ENCODE measurements around the gene AMPD2. TPM values are rescaled to one million over a fixed set of nuclear protein-coding genes. Genes with fewer than 3 reads are reported as not detected.

Gene AMPD2
- total and polyA plus RNA-seq, 8 donors: 38.7 to 86.9 (median 49.0) TPM

DNA sequence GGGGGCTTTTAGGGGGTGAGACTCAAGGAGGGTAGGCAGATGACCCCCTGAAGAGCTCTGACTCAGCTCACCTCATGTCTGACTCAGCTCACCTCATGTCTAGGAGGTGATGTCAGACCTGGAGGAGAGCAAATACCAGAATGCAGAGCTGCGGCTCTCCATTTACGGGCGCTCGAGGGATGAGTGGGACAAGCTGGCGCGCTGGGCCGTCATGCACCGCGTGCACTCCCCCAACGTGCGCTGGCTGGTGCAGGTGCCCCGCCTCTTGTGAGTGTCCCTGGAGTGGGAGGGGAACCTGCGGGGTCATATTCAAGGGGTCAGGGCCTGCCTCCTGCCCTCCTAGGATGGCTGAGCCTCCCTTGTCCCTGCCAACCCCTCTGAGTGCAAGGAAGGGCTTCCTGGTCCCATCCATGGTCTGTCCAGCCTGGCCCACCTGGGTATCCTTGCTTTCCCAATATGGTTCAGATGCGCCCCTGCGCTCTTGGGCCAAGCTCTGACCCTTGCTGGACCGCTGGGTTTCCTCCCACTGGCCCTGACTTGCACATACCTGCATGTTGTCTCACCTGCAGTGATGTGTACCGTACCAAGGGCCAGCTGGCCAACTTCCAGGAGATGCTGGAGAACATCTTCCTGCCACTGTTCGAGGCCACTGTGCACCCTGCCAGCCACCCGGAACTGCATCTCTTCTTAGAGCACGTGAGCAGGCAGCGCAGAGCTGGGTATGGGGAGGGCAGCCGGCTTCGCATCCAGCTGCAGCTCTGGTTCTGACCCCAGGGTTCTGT is 9.1 kb downstream of the AMPD2 start:
- DNase-seq (peak in 1 of 4 donors; percentile 73), ATAC-seq (no peak)
- TF ChIP-seq, protein P1, sequence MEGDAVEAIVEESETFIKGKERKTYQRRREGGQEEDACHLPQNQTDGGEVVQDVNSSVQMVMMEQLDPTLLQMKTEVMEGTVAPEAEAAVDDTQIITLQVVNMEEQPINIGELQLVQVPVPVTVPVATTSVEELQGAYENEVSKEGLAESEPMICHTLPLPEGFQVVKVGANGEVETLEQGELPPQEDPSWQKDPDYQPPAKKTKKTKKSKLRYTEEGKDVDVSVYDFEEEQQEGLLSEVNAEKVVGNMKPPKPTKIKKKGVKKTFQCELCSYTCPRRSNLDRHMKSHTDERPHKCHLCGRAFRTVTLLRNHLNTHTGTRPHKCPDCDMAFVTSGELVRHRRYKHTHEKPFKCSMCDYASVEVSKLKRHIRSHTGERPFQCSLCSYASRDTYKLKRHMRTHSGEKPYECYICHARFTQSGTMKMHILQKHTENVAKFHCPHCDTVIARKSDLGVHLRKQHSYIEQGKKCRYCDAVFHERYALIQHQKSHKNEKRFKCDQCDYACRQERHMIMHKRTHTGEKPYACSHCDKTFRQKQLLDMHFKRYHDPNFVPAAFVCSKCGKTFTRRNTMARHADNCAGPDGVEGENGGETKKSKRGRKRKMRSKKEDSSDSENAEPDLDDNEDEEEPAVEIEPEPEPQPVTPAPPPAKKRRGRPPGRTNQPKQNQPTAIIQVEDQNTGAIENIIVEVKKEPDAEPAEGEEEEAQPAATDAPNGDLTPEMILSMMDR (IDR thresholded peaks at IDR 0.05): no peak
- Histone ChIP-seq H3K27ac (no peak overlapping the region), H3K36me3 (peaks cover 0 to 76% of the 10 kb centered on the region in 2 donors), H3K4me3 (no peak overlapping the region), H3K27me3 (no peaks in the 10 kb centered on the region), H3K4me1 (peaks cover 2 to 10% of the 10 kb centered on the region in 2 donors), H3K9me3 (no peaks in the 10 kb centered on the region)
- intact Hi-C loops (cut with DNase I): no loop called here

DNA sequence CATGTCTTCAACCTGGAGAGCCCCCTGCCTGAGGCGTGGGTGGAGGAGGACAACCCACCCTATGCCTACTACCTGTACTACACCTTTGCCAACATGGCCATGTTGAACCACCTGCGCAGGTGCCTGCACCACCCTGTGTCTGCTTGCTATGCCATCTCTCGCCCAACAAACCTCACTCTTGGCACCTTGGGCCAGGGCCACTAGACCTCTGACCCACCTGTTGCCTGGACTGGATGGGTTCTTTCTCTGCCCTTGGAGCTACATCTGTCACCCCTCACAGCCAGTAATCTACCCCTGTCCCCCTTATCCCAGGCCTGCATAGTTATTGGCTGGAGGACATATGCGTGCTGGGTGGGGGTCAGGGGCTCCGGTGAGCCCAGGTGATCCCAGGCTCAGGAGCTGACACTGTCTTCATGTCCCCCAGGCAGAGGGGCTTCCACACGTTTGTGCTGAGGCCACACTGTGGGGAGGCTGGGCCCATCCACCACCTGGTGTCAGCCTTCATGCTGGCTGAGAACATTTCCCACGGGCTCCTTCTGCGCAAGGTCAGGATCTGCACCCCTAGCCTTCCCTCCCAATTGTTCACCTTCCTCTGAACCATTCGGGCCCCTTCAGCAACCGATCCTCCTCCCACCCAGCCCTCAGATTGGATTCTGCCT is 9.9 kb downstream of the AMPD2 start:
- H3K27ac ChIP-seq: no peak overlapping the region
- H3K4me1 ChIP-seq: peaks cover 0 to 5% of the 10 kb centered on the region in 2 donors
- H3K36me3 ChIP-seq: peaks cover 0 to 76% of the 10 kb centered on the region in 2 donors
- TF ChIP-seq, protein P1 (IDR thresholded peaks at IDR 0.05): no peak
- DNase-seq (no peak), ATAC-seq (no peak)
- no peaks in the 10 kb centered on the region for H3K9me3 ChIP-seq
- intact Hi-C loops (cut with DNase I): no loop called here
- H3K4me3 ChIP-seq: no peak overlapping the region
- no peaks in the 10 kb centered on the region for H3K27me3 ChIP-seq

DNA sequence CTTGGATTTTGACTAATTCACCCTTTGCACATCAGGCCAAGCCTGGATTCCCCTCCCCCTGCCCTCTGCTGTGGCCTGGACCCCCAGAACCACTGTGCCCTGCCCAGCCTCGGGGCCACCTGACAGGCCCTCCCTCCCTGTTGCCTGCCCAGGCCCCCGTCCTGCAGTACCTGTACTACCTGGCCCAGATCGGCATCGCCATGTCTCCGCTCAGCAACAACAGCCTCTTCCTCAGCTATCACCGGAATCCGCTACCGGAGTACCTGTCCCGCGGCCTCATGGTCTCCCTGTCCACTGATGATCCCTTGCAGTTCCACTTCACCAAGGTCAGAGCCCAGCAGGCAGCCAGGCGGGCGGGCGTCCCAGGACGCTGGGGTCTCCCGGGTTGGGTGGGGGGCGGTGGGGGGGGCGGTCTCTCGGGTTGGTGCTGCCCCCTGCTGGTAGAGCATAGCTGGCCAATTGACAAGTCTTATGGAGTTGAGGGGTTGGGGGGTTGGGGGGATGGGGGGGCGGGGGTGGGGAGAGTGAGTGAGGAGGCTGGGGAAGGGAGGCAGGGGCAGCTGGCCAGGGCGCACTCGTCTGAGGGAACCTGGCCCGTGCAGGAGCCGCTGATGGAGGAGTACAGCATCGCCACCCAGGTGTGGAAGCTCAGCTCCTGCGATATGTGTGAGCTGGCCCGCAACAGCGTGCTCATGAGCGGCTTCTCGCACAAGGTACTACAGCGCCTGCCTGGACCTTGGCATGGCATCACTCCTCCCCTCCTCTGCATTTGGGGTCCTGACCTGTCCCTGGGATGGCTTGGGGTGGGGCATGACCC is 10.7 kb downstream of the AMPD2 start:
- intact Hi-C loops (cut with DNase I): no loop called here
- H3K9me3 ChIP-seq: no peaks in the 10 kb centered on the region
- TF ChIP-seq, protein P1 (IDR thresholded peaks at IDR 0.05): peak; percentile 22 to 29
- no peak overlapping the region for H3K4me3 ChIP-seq
- ATAC-seq (no peak), DNase-seq (peak in 1 of 4 donors; percentile 64)
- no peaks in the 10 kb centered on the region for H3K27me3 ChIP-seq
- H3K36me3 ChIP-seq: peaks cover 0 to 74% of the 10 kb centered on the region in 2 donors
- H3K27ac ChIP-seq: no peak overlapping the region
- peaks cover 0 to 3% of the 10 kb centered on the region in 2 donors for H3K4me1 ChIP-seq

DNA sequence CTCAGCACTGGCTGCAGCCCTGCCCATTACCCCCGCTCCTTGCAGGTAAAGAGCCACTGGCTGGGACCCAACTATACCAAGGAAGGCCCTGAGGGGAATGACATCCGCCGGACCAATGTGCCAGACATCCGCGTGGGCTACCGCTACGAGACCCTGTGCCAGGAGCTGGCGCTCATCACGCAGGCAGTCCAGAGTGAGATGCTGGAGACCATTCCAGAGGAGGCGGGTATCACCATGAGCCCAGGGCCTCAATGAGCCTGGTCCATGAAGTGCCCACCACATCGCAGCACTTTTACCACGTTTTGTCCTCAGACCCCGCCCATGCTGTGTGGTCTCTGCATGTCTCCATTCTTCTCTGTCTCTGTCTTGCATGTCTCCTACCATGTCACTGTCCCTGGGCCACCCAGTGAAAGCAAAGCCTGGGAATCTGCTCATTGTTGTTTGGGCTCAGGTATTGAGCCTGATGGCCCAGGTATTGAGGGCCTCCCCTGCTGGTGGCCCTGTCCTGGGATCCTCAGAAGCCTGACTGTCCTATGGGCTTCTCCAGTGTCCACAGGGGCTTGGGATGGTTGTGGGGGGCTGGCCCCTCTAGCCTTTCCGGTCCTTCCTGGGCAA is 11.4 kb downstream of the AMPD2 start:
- DNase-seq (no peak), ATAC-seq (no peak)
- no peak overlapping the region for H3K4me3 ChIP-seq
- H3K27me3 ChIP-seq: no peaks in the 10 kb centered on the region
- peaks cover 0 to 67% of the 10 kb centered on the region in 2 donors for H3K36me3 ChIP-seq
- intact Hi-C loops (cut with DNase I): no loop called here
- no peak overlapping the region for H3K27ac ChIP-seq
- H3K9me3 ChIP-seq: no peaks in the 10 kb centered on the region
- TF ChIP-seq, protein P1 (IDR thresholded peaks at IDR 0.05): no peak
- peaks cover 2 to 3% of the 10 kb centered on the region in 2 donors for H3K4me1 ChIP-seq

All from left lung (tissue), 10 donors.